Sigmoid colon (tissue), 7 donors: Measurements from ENCODE around the gene SIDT1. TPM values are rescaled to one million over a fixed set of nuclear protein-coding genes. Genes with fewer than 3 reads are reported as not detected.

Experiments used
- DNase-seq: peaks from one replicate; pipeline ENCODE4 v3.0.0-alpha.2; 2019
- H3K27ac ChIP-seq, 4 donors: fragments of 200-600 bp; sonication (generic); one replicate each; pipeline ENCODE4 v1.5.1; 2016 to 2019; ENCODE audit warnings: mild to moderate bottlenecking in 1 of 4
- H3K27me3 ChIP-seq, 3 donors: fragments of 200-600 bp; sonication (generic); one replicate each; pipeline ENCODE4 v1.5.1; 2019; ENCODE audit warnings: mild to moderate bottlenecking in 1 of 3
- H3K36me3 ChIP-seq, 4 donors: fragments of 200-600 bp; sonication (generic); one replicate each; pipeline ENCODE4 v1.5.1; 2016 to 2019
- H3K4me1 ChIP-seq, 4 donors: fragments of 200-600 bp; sonication (generic); one replicate each; pipeline ENCODE4 v1.5.1; 2017 to 2019
- H3K4me3 ChIP-seq, 4 donors: fragments of 200-600 bp; sonication (generic); one replicate each; pipeline ENCODE4 v1.5.1; 2017 to 2019; ENCODE audit warnings: mild to moderate bottlenecking in 2 of 4, moderate library complexity in 1 of 4
- H3K9me3 ChIP-seq, 4 donors: fragments of 200-600 bp in 3 of 4; sonication (generic) in 3 of 4; one replicate each; pipeline versions ENCODE4 v1.5.1 to v1.6.1; 2013 to 2019
- EP300 ChIP-seq, 4 donors: sonication (generic); formaldehyde crosslinking; IDR thresholded peaks; one replicate each; pipeline ENCODE4 v1.6.1; 2017; ENCODE audit warnings: antibody characterized with exemption in 4 of 4
- POLR2A ChIP-seq, 2 donors: fragments of 450-650 bp; IDR thresholded peaks; one replicate each; pipeline ENCODE4 v1.6.1; 2016; ENCODE audit warnings: antibody characterized with exemption in 2 of 2, mild to moderate bottlenecking in 2 of 2, moderate library complexity in 2 of 2
- POLR2AphosphoS5 ChIP-seq, 4 donors: sonication (generic); formaldehyde crosslinking; IDR thresholded peaks; one replicate each; pipeline ENCODE4 v1.6.1; 2017; ENCODE audit warnings: antibody characterized with exemption in 4 of 4
- WGBS, 2 donors: extraction: QIAGEN DNeasy Blood & Tissue Kit; methylation state at CpG; one replicate each; pipeline ENCODE4 v1.1.7; 2013; 5-methylcytosine and 5-hydroxymethylcytosine counted together
- intact Hi-C: fragments of 100-400 bp; cut with DNase I; formaldehyde crosslinking; loops from one replicate; pipeline ENCODE4 v1.15.1; 2023
- polyA plus RNA-seq, 3 donors: library from polyadenylated mRNA; stranded (reverse); fragments of 200-250 nt; gene quantifications; one replicate each; pipeline ENCODE4 v1.2.3, GENCODE V29; 2013
- total RNA-seq, 4 donors: library from RNA; depleted of rRNA; stranded (reverse); fragments of >200 nt; gene quantifications; one replicate each; pipeline ENCODE4 v1.1.0, GENCODE V29; 2016
- TF ChIP-seq, protein P1 (sequence below), 4 experiments: fragments of 450-650 bp in 3 of 4; fragments of 200-600 bp in 1 of 4; IDR thresholded peaks; one replicate each; pipeline ENCODE4 v1.5.1; 2016 to 2019; ENCODE audit warnings: antibody characterized with exemption in 4 of 4, mild to moderate bottlenecking in 3 of 4, moderate library complexity in 2 of 4
- donor health status: healthy with polysubstance abuse.
- donor health status: Bipolar disorder and iron deficiency.
- donor health status: healthy.

SIDT1 gene
- total and polyA plus RNA-seq, 7 donors = 0.49 to 16.7 (median 1.4) TPM

DNA sequence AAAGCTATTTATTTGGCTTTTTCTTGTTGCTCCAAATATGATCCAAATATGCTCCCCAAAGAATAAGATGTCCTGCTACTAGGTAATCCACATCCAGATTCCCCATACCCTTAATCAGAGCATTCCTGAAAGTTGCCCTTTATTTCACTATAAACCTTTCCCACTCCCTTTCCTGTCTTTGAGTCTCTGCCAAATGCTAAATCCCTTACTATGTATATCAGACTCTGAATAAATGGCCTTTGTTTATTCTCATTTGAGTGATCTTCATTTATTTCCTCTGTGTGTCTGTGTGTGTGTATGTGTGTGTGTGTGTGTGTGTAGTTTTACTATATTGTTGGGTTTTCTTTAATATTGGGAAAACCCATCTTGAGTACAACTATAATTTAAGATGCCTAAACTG lies 10.4 kb upstream of the SIDT1 start:
- intact Hi-C loops = no loop called here

GRCh38 chr3:113523241-113523640 lies 9.1 kb upstream of the SIDT1 start:
- Histone ChIP-seq H3K27me3 (peaks cover 0 to 9% (median 0%) of the 10 kb centered on the region in 3 donors), H3K4me1 (no peaks in the 10 kb centered on the region), H3K36me3 (no peaks in the 10 kb centered on the region), H3K9me3 (no peaks in the 10 kb centered on the region), H3K27ac (no peak overlapping the region), H3K4me3 (no peak overlapping the region)
- DNase-seq = no peak
- TF ChIP-seq POLR2AphosphoS5 (IDR thresholded peaks at IDR 0.05) = no peak
- TF ChIP-seq POLR2A (IDR thresholded peaks at IDR 0.05) = no peak
- no peak for TF ChIP-seq EP300 (IDR thresholded peaks at IDR 0.05)
- TF ChIP-seq, protein P1, sequence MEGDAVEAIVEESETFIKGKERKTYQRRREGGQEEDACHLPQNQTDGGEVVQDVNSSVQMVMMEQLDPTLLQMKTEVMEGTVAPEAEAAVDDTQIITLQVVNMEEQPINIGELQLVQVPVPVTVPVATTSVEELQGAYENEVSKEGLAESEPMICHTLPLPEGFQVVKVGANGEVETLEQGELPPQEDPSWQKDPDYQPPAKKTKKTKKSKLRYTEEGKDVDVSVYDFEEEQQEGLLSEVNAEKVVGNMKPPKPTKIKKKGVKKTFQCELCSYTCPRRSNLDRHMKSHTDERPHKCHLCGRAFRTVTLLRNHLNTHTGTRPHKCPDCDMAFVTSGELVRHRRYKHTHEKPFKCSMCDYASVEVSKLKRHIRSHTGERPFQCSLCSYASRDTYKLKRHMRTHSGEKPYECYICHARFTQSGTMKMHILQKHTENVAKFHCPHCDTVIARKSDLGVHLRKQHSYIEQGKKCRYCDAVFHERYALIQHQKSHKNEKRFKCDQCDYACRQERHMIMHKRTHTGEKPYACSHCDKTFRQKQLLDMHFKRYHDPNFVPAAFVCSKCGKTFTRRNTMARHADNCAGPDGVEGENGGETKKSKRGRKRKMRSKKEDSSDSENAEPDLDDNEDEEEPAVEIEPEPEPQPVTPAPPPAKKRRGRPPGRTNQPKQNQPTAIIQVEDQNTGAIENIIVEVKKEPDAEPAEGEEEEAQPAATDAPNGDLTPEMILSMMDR (IDR thresholded peaks at IDR 0.05) = no peak
- 93% methylated on average over 3 of the region's 3 CpGs for WGBS, 2 donors
- intact Hi-C loops = no loop called here

More for the DNA sequence above, 10.4 kb upstream of the SIDT1 start:
- H3K4me3 ChIP-seq = no peak overlapping the region
- TF ChIP-seq EP300 (IDR thresholded peaks at IDR 0.05) = no peak
- TF ChIP-seq, protein P1 (IDR thresholded peaks at IDR 0.05) = no peak
- no peak for TF ChIP-seq POLR2AphosphoS5 (IDR thresholded peaks at IDR 0.05)
- no peak for TF ChIP-seq POLR2A (IDR thresholded peaks at IDR 0.05)
- H3K27me3 ChIP-seq = peaks cover 0 to 9% (median 0%) of the 10 kb centered on the region in 3 donors
- DNase-seq = no peak
- no peaks in the 10 kb centered on the region for H3K36me3 ChIP-seq
- H3K27ac ChIP-seq = no peak overlapping the region
- H3K9me3 ChIP-seq = no peaks in the 10 kb centered on the region
- no peaks in the 10 kb centered on the region for H3K4me1 ChIP-seq

GRCh38 chr3:113532698-113533533 lies 561 bp downstream of the SIDT1 start:
- no peak for DNase-seq
- H3K36me3 ChIP-seq = no peaks in the 10 kb centered on the region
- TF ChIP-seq POLR2A (IDR thresholded peaks at IDR 0.05) = no peak
- peak overlapping the region; percentile 36 to 70 (median 54) for H3K4me3 ChIP-seq
- intact Hi-C loops = no loop called here
- WGBS, 2 donors = 0% methylated on average over 66 of the region's 66 CpGs
- peaks cover 0 to 18% (median 10%) of the 10 kb centered on the region in 4 donors for H3K4me1 ChIP-seq
- H3K9me3 ChIP-seq = no peaks in the 10 kb centered on the region
- H3K27me3 ChIP-seq = peaks cover 0 to 50% (median 2%) of the 10 kb centered on the region in 3 donors
- H3K27ac ChIP-seq = peak overlapping the region in 2 of 4 donors; percentile 4 to 34

GRCh38 chr3:113533534-113533892 lies 1.2 kb downstream of the SIDT1 start:
- Histone ChIP-seq H3K36me3 (no peaks in the 10 kb centered on the region), H3K4me1 (peaks cover 0 to 18% (median 10%) of the 10 kb centered on the region in 4 donors), H3K27me3 (peaks cover 0 to 50% (median 2%) of the 10 kb centered on the region in 3 donors), H3K9me3 (no peaks in the 10 kb centered on the region), H3K27ac (no peak overlapping the region), H3K4me3 (peak overlapping the region; percentile 36 to 70 (median 54))
- no peak for DNase-seq
- no peak for TF ChIP-seq POLR2AphosphoS5 (IDR thresholded peaks at IDR 0.05)
- no peak for TF ChIP-seq EP300 (IDR thresholded peaks at IDR 0.05)
- TF ChIP-seq, protein P1 (IDR thresholded peaks at IDR 0.05) = no peak
- no peak for TF ChIP-seq POLR2A (IDR thresholded peaks at IDR 0.05)
- intact Hi-C loops = no loop called here
- WGBS, 2 donors = 6 to 9% methylated on average over 10 of the region's 10 CpGs

GRCh38 chr3:113534365-113534764 lies 2.0 kb downstream of the SIDT1 start:
- no peaks in the 10 kb centered on the region for H3K9me3 ChIP-seq
- no peak overlapping the region for H3K4me3 ChIP-seq
- H3K27ac ChIP-seq = no peak overlapping the region
- peaks cover 0 to 50% (median 2%) of the 10 kb centered on the region in 3 donors for H3K27me3 ChIP-seq
- WGBS, 2 donors = 64 to 80% methylated on average over 4 of the region's 4 CpGs
- DNase-seq = no peak
- intact Hi-C loops = no loop called here
- no peaks in the 10 kb centered on the region for H3K36me3 ChIP-seq
- H3K4me1 ChIP-seq = peaks cover 0 to 18% (median 10%) of the 10 kb centered on the region in 4 donors
- TF ChIP-seq, protein P1 (IDR thresholded peaks at IDR 0.05) = no peak
- TF ChIP-seq EP300 (IDR thresholded peaks at IDR 0.05) (no peak), POLR2AphosphoS5 (IDR thresholded peaks at IDR 0.05) (no peak), POLR2A (IDR thresholded peaks at IDR 0.05) (no peak)
